Measurements from ENCODE around the gene GLB1L. TPM values are rescaled to one million over a fixed set of nuclear protein-coding genes. Genes with fewer than 3 reads are reported as not detected.

The GLB1L gene
- total RNA-seq, 1 donor from 2014 or later = 1.7 TPM

GRCh38 chr2:219230059-219230540 lies 15.1 kb downstream of the GLB1L start:
- peaks cover 61% of the 10 kb centered on the region for H3K36me3 ChIP-seq
- H3K4me3 ChIP-seq = peak overlapping the region; percentile 83
- no peaks in the 10 kb centered on the region for H3K27me3 ChIP-seq (ENCODE audit: low read depth)
- H3K9me3 ChIP-seq (replicated peaks) = no peaks in the 10 kb centered on the region
- TF ChIP-seq, protein P1, sequence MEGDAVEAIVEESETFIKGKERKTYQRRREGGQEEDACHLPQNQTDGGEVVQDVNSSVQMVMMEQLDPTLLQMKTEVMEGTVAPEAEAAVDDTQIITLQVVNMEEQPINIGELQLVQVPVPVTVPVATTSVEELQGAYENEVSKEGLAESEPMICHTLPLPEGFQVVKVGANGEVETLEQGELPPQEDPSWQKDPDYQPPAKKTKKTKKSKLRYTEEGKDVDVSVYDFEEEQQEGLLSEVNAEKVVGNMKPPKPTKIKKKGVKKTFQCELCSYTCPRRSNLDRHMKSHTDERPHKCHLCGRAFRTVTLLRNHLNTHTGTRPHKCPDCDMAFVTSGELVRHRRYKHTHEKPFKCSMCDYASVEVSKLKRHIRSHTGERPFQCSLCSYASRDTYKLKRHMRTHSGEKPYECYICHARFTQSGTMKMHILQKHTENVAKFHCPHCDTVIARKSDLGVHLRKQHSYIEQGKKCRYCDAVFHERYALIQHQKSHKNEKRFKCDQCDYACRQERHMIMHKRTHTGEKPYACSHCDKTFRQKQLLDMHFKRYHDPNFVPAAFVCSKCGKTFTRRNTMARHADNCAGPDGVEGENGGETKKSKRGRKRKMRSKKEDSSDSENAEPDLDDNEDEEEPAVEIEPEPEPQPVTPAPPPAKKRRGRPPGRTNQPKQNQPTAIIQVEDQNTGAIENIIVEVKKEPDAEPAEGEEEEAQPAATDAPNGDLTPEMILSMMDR (IDR thresholded peaks at IDR 0.05; ENCODE audit: borderline replicate concordance) = no peak
- intact Hi-C loops (cut with micrococcal nuclease) = no loop called here
- peak overlapping the region; percentile 96 for H3K27ac ChIP-seq (replicated peaks)
- peaks cover 65% of the 10 kb centered on the region for H3K4me1 ChIP-seq
- DNase-seq = no peak

GRCh38 chr2:219229305-219230058 lies 15.8 kb downstream of the GLB1L start, which contains the start of the genes ANKZF1 and ATG9A:
Gene ANKZF1 (plus strand): TSS chr2:219229806. CDS start chr2:219230258, 452 bp downstream.
Gene ATG9A (minus strand): TSS chr2:219229636. CDS start chr2:219228024, 1,612 bp downstream.
- peak within 1 kb of the TSS; percentile 96 for H3K27ac ChIP-seq (replicated peaks)
- intact Hi-C loops (cut with micrococcal nuclease) = loop anchor here (10.0 kb wide), 1 partner anchor 65 kb away; the partner anchor contains the start of gene NHEJ1
- peaks cover 61% of the 10 kb centered on the region for H3K36me3 ChIP-seq
- no peaks in the 10 kb centered on the region for H3K27me3 ChIP-seq (ENCODE audit: low read depth)
- DNase-seq = peak; percentile 99
- H3K9me3 ChIP-seq (replicated peaks) = no peaks in the 10 kb centered on the region
- peak within 1 kb of the TSS; percentile 83 for H3K4me3 ChIP-seq
- peaks cover 65% of the 10 kb centered on the region for H3K4me1 ChIP-seq
- TF ChIP-seq, protein P1 (IDR thresholded peaks at IDR 0.05; ENCODE audit: borderline replicate concordance) = no peak

GRCh38 chr2:219228911-219229304 lies 16.3 kb downstream of the GLB1L start:
- Histone ChIP-seq H3K9me3 (replicated peaks) (no peaks in the 10 kb centered on the region), H3K4me3 (peak overlapping the region; percentile 83), H3K27me3 (ENCODE audit: low read depth) (no peaks in the 10 kb centered on the region), H3K4me1 (peaks cover 59% of the 10 kb centered on the region), H3K36me3 (peaks cover 61% of the 10 kb centered on the region), H3K27ac (replicated peaks) (peak overlapping the region; percentile 96)
- TF ChIP-seq, protein P1 (IDR thresholded peaks at IDR 0.05; ENCODE audit: borderline replicate concordance) = no peak
- intact Hi-C loops (cut with micrococcal nuclease) = loop anchor here (10.0 kb wide), 1 partner anchor 64 kb away; the partner anchor contains the start of gene NHEJ1
- no peak for DNase-seq

DNA sequence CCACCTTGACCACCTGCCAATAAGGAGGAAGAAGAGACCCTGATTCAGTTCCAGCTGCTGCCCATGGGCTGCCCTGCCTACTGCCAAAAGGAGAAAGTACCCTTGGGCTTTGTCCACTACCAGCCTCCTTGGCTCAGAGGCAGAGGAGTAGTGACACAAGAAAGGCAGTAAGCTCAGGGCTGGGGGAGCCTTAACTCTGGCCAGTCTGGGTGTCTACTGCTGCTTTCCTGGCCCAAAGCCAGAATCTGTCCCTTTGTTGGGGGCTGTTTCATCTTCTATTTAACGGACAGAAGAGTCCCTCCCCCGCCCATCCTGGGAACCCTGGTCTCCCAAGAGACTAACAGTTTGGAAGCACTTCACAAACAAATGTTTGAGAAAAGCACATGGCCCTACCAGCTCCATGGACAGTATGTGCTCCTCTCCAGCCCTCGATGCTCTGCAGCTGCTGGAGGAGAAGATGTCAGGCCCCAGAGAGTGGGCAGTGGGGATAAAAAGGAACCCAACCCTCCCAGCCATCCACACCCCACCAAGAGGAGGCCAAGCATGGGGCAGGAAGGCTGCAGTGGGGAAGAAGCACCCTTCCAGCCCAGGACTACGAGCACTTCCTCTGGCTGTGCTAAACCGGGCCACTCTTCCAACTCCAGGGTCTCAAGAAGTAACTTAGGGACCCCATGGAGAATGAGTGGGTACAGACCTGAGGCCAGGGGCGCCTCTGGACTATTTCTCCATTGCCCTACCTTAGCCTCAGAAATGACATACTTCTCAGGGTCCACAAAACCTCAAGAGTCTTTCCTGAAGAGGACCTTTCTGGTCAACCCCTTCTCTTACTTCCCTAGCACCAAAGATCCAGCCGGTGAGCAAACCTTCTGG lies 17.0 kb downstream of the GLB1L start:
- H3K36me3 ChIP-seq = peaks cover 61% of the 10 kb centered on the region
- peak overlapping the region; percentile 96 for H3K27ac ChIP-seq (replicated peaks)
- DNase-seq = no peak
- no peaks in the 10 kb centered on the region for H3K27me3 ChIP-seq (ENCODE audit: low read depth)
- TF ChIP-seq, protein P1 (IDR thresholded peaks at IDR 0.05; ENCODE audit: borderline replicate concordance) = no peak
- peaks cover 53% of the 10 kb centered on the region for H3K4me1 ChIP-seq
- intact Hi-C loops (cut with micrococcal nuclease) = loop anchor here (10.0 kb wide), 1 partner anchor 63 kb away; the partner anchor contains the start of gene NHEJ1
- peak overlapping the region; percentile 83 for H3K4me3 ChIP-seq
- no peaks in the 10 kb centered on the region for H3K9me3 ChIP-seq (replicated peaks)

DNA sequence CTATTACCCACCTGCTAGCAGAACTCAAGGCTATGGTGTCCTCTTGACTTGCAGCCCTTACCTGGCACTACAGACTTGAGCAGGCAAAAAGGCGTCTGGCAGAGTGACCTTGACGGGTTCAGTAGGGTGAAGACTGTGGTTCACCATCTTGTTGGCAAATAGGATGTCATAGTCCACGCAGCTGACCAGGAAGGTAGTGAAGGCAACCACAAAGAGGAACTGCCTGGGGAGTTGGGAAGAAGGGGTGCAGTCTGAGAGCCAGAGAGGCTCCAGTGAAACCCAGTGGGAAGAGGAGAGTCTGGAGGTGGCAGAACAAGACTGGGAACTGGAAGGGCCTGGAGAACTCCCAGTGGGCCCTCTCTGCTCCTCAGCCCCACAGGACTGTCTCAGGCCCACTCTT lies 19.9 kb downstream of the GLB1L start:
- Histone ChIP-seq H3K9me3 (replicated peaks) (no peaks in the 10 kb centered on the region), H3K4me3 (no peak overlapping the region), H3K27ac (replicated peaks) (no peak overlapping the region), H3K4me1 (peaks cover 33% of the 10 kb centered on the region), H3K27me3 (ENCODE audit: low read depth) (no peaks in the 10 kb centered on the region), H3K36me3 (peaks cover 71% of the 10 kb centered on the region)
- intact Hi-C loops (cut with micrococcal nuclease) = loop anchor here (10.0 kb wide), 1 partner anchor 61 kb away; the partner anchor contains the start of gene NHEJ1
- no peak for DNase-seq
- TF ChIP-seq, protein P1 (IDR thresholded peaks at IDR 0.05; ENCODE audit: borderline replicate concordance) = no peak

All from left ventricle myocardium inferior (tissue), 1 donor.